ENCODE measurements around the gene MRPS27.

DNA sequence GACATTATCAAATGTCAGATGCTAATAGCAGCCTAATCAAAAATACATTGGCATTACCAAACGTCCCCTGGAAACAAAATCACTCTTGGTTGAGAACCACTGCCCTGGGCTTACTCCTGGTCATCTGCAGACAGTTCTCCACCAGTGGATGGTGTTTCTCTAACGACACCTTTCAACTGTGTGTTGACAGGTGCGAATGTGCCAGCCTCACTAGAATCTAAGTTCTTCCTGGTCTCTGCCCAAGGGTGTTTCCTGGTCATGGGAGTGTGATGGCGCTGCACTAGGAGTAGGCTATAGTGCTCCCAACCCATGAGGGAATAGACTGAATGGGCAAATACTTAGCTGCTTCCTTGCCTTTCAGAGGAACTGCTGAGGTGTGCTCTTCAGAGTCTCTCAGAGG, 105.9 kb downstream of the MRPS27 start:
- TF ChIP-seq, protein P1, sequence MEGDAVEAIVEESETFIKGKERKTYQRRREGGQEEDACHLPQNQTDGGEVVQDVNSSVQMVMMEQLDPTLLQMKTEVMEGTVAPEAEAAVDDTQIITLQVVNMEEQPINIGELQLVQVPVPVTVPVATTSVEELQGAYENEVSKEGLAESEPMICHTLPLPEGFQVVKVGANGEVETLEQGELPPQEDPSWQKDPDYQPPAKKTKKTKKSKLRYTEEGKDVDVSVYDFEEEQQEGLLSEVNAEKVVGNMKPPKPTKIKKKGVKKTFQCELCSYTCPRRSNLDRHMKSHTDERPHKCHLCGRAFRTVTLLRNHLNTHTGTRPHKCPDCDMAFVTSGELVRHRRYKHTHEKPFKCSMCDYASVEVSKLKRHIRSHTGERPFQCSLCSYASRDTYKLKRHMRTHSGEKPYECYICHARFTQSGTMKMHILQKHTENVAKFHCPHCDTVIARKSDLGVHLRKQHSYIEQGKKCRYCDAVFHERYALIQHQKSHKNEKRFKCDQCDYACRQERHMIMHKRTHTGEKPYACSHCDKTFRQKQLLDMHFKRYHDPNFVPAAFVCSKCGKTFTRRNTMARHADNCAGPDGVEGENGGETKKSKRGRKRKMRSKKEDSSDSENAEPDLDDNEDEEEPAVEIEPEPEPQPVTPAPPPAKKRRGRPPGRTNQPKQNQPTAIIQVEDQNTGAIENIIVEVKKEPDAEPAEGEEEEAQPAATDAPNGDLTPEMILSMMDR (IDR thresholded peaks at IDR 0.05) = no peak
- TF ChIP-seq, protein P2, sequence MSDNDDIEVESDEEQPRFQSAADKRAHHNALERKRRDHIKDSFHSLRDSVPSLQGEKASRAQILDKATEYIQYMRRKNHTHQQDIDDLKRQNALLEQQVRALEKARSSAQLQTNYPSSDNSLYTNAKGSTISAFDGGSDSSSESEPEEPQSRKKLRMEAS (IDR thresholded peaks at IDR 0.05) = no peak
